Body of pancreas (tissue), 4 donors: ENCODE data around the gene LRRC4. TPM values are rescaled to one million over a fixed set of nuclear protein-coding genes. Genes with fewer than 3 reads are reported as not detected.
A peak's percentile ranks its signal among the peaks of the same experiment; 100 is the strongest.

Experiments used
- ATAC-seq: fragments of 150-250 bp; one replicate; pipeline ENCODE4 v1.9.1; 2016
- DNase-seq, 4 donors: peaks; one replicate each; pipeline ENCODE4 v3.0.0-alpha.2; 2019
- H3K27ac ChIP-seq, 4 donors: fragments of 200-600 bp; sonication (generic); 1 replicate in 3 of 4; 2 replicates in 1 of 4; pipeline versions ENCODE4 v1.5.1 to v1.6.1; 2016 to 2019; ENCODE audit warnings: mild to moderate bottlenecking in 1 of 4, mixed read lengths in 1 of 4, moderate library complexity in 1 of 4
- H3K27me3 ChIP-seq, 2 donors: fragments of 200-600 bp; sonication (generic); one replicate each; pipeline ENCODE4 v1.6.0; 2016; ENCODE audit warnings: mild to moderate bottlenecking in 1 of 2
- H3K36me3 ChIP-seq, 2 donors: fragments of 200-600 bp; sonication (generic); replicated peaks in 1 of 2; 2 replicates each; pipeline ENCODE4 v1.5.1; 2016; ENCODE audit warnings: low read depth in 2 of 2; ENCODE audit not compliant: insufficient read depth in 1 of 2
- H3K4me1 ChIP-seq: fragments of 200-600 bp; sonication (generic); one replicate; pipeline ENCODE4 v1.6.0; 2016
- H3K4me3 ChIP-seq, 2 donors: fragments of 200-600 bp; sonication (generic); 1 replicate in 1 of 2; 2 replicates in 1 of 2; pipeline ENCODE4 v1.5.1; 2016 to 2019
- H3K9me3 ChIP-seq, 3 donors: fragments of 200-600 bp; sonication (generic); 1 replicate in 2 of 3; 2 replicates in 1 of 3; pipeline ENCODE4 v1.5.1; 2016
- CTCF ChIP-seq, 7 experiments: fragments of 450-650 bp in 4 of 7; fragments of 200-600 bp in 3 of 7; sonication (generic) in 3 of 7; IDR thresholded peaks; one replicate each; pipeline ENCODE4 v1.5.1; 2016 to 2019; ENCODE audit warnings: antibody characterized with exemption in 7 of 7
- POLR2A ChIP-seq, 3 donors: fragments of 450-650 bp; IDR thresholded peaks; one replicate each; pipeline ENCODE4 v1.6.1; 2016; ENCODE audit warnings: antibody characterized with exemption in 3 of 3, mild to moderate bottlenecking in 2 of 3
- WGBS, 2 donors: methylation state at CpG; one replicate each; pipeline ENCODE4 v1.1.5; 2017; 5-methylcytosine and 5-hydroxymethylcytosine counted together
- intact Hi-C: fragments of 100-400 bp; cut with DNase I; formaldehyde crosslinking; loops from one replicate; pipeline ENCODE4 v1.15.1; 2023
- total RNA-seq, 2 donors: library from RNA; depleted of rRNA; stranded (reverse); fragments of >200 nt; gene quantifications; one replicate each; pipeline ENCODE4 v1.1.0, GENCODE V29; 2016

LRRC4 gene
- total RNA-seq, 2 donors from 2014 or later: under 0.01 to 0.33 TPM

GRCh38 chr7:128019288-128019687, 11.9 kb downstream of the LRRC4 start:
- H3K9me3 ChIP-seq: no peaks in the 10 kb centered on the region
- intact Hi-C loops: no loop called here
- peaks cover 32% of the 10 kb centered on the region for H3K4me1 ChIP-seq
- DNase-seq (no peak), ATAC-seq (no peak)
- TF ChIP-seq CTCF (IDR thresholded peaks at IDR 0.05) (no peak), POLR2A (IDR thresholded peaks at IDR 0.05) (no peak)
- no peak overlapping the region for H3K27ac ChIP-seq
- WGBS, 2 donors: 92 to 98% methylated on average over 3 of the region's 3 CpGs
- no peaks in the 10 kb centered on the region for H3K27me3 ChIP-seq
- peaks cover 0 to 3% of the 10 kb centered on the region in 2 donors for H3K36me3 ChIP-seq
- no peak overlapping the region for H3K4me3 ChIP-seq

GRCh38 chr7:128017862-128018845, 13.1 kb downstream of the LRRC4 start:
- TF ChIP-seq POLR2A (IDR thresholded peaks at IDR 0.05) (no peak), CTCF (IDR thresholded peaks at IDR 0.05) (no peak)
- intact Hi-C loops: no loop called here
- Histone ChIP-seq H3K27me3 (no peaks in the 10 kb centered on the region), H3K36me3 (peaks cover 0 to 3% of the 10 kb centered on the region in 2 donors), H3K4me1 (peaks cover 28% of the 10 kb centered on the region), H3K4me3 (no peak overlapping the region), H3K27ac (peak overlapping the region in 3 of 4 donors; percentile 14 to 40 (median 20)), H3K9me3 (no peaks in the 10 kb centered on the region)
- ATAC-seq: peak; percentile 39
- DNase-seq: peak in 3 of 4 donors; percentile 35 to 50 (median 38)
- 61 to 74% methylated on average over 8 of the region's 8 CpGs for WGBS, 2 donors

GRCh38 chr7:128017460-128017859, 13.8 kb downstream of the LRRC4 start:
- H3K27me3 ChIP-seq: no peaks in the 10 kb centered on the region
- peaks cover 28% of the 10 kb centered on the region for H3K4me1 ChIP-seq
- H3K4me3 ChIP-seq: no peak overlapping the region
- DNase-seq: peak in 2 of 4 donors; percentile 35 to 40
- no peaks in the 10 kb centered on the region for H3K9me3 ChIP-seq
- WGBS, 2 donors: 44 to 55% methylated on average over 6 of the region's 6 CpGs
- peak overlapping the region in 3 of 4 donors; percentile 14 to 40 (median 20) for H3K27ac ChIP-seq
- ATAC-seq: peak; percentile 43
- peaks cover 0 to 3% of the 10 kb centered on the region in 2 donors for H3K36me3 ChIP-seq
- intact Hi-C loops: no loop called here
- TF ChIP-seq CTCF (IDR thresholded peaks at IDR 0.05) (peak in 2 of 7 experiments; percentile 14 to 23), POLR2A (IDR thresholded peaks at IDR 0.05) (no peak)

GRCh38 chr7:128014811-128015210, 16.4 kb downstream of the LRRC4 start:
- H3K36me3 ChIP-seq: peaks cover 0 to 3% of the 10 kb centered on the region in 2 donors
- no peak overlapping the region for H3K4me3 ChIP-seq
- TF ChIP-seq POLR2A (IDR thresholded peaks at IDR 0.05) (no peak), CTCF (IDR thresholded peaks at IDR 0.05) (no peak)
- no peak overlapping the region for H3K27ac ChIP-seq
- peak in 1 of 4 donors; percentile 23 for DNase-seq
- WGBS, 2 donors: 73 to 74% methylated on average over 4 of the region's 4 CpGs
- H3K9me3 ChIP-seq: no peaks in the 10 kb centered on the region
- peaks cover 44% of the 10 kb centered on the region for H3K4me1 ChIP-seq
- no peaks in the 10 kb centered on the region for H3K27me3 ChIP-seq
- intact Hi-C loops: no loop called here
- no peak for ATAC-seq
